ENCODE measurements around the gene ZMYND19. TPM values are rescaled to one million over a fixed set of nuclear protein-coding genes. Genes with fewer than 3 reads are reported as not detected.
"Not testable (repeated sequence)": the region's sequence is repeated elsewhere in the genome, so short reads cannot be mapped to it uniquely, and the experiment has no call there.

Gene ZMYND19
- total RNA-seq, 4 donors from 2014 or later: 26.1 to 40.5 (median 38.1) TPM

GRCh38 chr9:137538058-137538457, 52.3 kb downstream of the ZMYND19 start:
- intact Hi-C loops (cut with DNase I; ENCODE audit: low total_unique reads): no loop called here
- WGBS, 2 donors: 94 to 95% methylated on average over 15 to 16 of the region's 16 CpGs
- TF ChIP-seq POLR2A (IDR thresholded peaks at IDR 0.05): no peak
- no peak for TF ChIP-seq CTCF (IDR thresholded peaks at IDR 0.05)
- H3K4me3 ChIP-seq (ENCODE audit: low read depth, poor library complexity, severe bottlenecking): no peak overlapping the region
- DNase-seq (ENCODE audit: low spot score in 2 of 2): no peak

GRCh38 chr9:137536594-137537131, 53.6 kb downstream of the ZMYND19 start:
- intact Hi-C loops (cut with DNase I; ENCODE audit: low total_unique reads); DNase-seq (ENCODE audit: low spot score in 2 of 2); H3K4me3 ChIP-seq (ENCODE audit: low read depth, poor library complexity, severe bottlenecking): not testable (repeated sequence)
- 78 to 80% methylated on average over 16 of the region's 16 CpGs for WGBS, 2 donors

- intact Hi-C loops (cut with DNase I; ENCODE audit: low total_unique reads): no loop called here
- TF ChIP-seq POLR2A (IDR thresholded peaks at IDR 0.05) (no peak), CTCF (IDR thresholded peaks at IDR 0.05) (no peak)
- H3K4me3 ChIP-seq (ENCODE audit: low read depth, poor library complexity, severe bottlenecking): no peak overlapping the region
- DNase-seq (ENCODE audit: low spot score in 2 of 2): no peak
Measured at GRCh38 chr9:137535120-137535428, 55.2 kb downstream of the ZMYND19 start.

- intact Hi-C loops (cut with DNase I; ENCODE audit: low total_unique reads): no loop called here
- no peak for DNase-seq (ENCODE audit: low spot score in 2 of 2)
- H3K4me3 ChIP-seq (ENCODE audit: low read depth, poor library complexity, severe bottlenecking): no peak overlapping the region
- TF ChIP-seq POLR2A (IDR thresholded peaks at IDR 0.05): no peak
- TF ChIP-seq CTCF (IDR thresholded peaks at IDR 0.05): no peak
- 41 to 53% methylated on average over 17 to 19 of the region's 19 CpGs for WGBS, 2 donors
Measured at GRCh38 chr9:137534256-137535119, 55.8 kb downstream of the ZMYND19 start.

GRCh38 chr9:137532891-137533468, 57.3 kb downstream of the ZMYND19 start:
- H3K4me3 ChIP-seq (ENCODE audit: low read depth, poor library complexity, severe bottlenecking); DNase-seq (ENCODE audit: low spot score in 2 of 2); intact Hi-C loops (cut with DNase I; ENCODE audit: low total_unique reads): not testable (repeated sequence)
- WGBS, 2 donors: 87 to 90% methylated on average over 10 of the region's 10 CpGs

Other genes starting within 250 kb of the ZMYND19 start
- 10 to 100 TPM; 13.8 to 25.7 (median 17.7) TPM for gene EXD3, start 167.3 kb downstream of the ZMYND19 start, total RNA-seq
- 1 to 10 TPM; 3.1 to 5.6 (median 4.4) TPM for gene NOXA1, start 167.1 kb downstream of the ZMYND19 start, total RNA-seq
- not detected for gene ENTPD8, start 149.2 kb downstream of the ZMYND19 start, total RNA-seq
- gene NSMF, start 131.2 kb downstream of the ZMYND19 start, total RNA-seq: 10 to 100 TPM; 18.6 to 41.8 (median 24.3) TPM
- 10 to 100 TPM; 24.1 to 44.3 (median 28.2) TPM for gene PNPLA7, start 40.1 kb downstream of the ZMYND19 start, total RNA-seq
- gene MRPL41, start 38.6 kb downstream of the ZMYND19 start, total RNA-seq: 10 to 100 TPM; 54.6 to 61.8 (median 58.5) TPM
- 10 to 100 TPM; 27.5 to 46.0 (median 34.7) TPM for gene DPH7, start 11.6 kb downstream of the ZMYND19 start, total RNA-seq
- 100 to 1,000 TPM in 2 of 4 donors, 10 to 100 TPM in 2; 69.4 to 161 (median 91.9) TPM for gene ARRDC1, start 15.2 kb upstream of the ZMYND19 start, total RNA-seq
- 100 to 1,000 TPM in 1 of 4 donors, 10 to 100 TPM in 3; 64.2 to 128 (median 73.2) TPM for gene EHMT1, start 28.5 kb upstream of the ZMYND19 start, total RNA-seq